ENCODE data around the gene OGFOD3. TPM values are rescaled to one million over a fixed set of nuclear protein-coding genes. Genes with fewer than 3 reads are reported as not detected.

OGFOD3 gene, protein sequence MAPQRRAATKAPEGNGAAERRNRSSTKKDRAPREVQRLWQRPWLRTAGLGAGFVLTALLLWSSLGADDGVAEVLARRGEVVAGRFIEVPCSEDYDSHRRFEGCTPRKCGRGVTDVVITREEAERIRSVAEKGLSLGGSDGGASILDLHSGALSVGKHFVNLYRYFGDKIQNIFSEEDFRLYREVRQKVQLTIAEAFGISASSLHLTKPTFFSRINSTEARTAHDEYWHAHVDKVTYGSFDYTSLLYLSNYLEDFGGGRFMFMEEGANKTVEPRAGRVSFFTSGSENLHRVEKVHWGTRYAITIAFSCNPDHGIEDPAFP
- total RNA-seq (2011; cell fraction: chromatin; rRNA removed; ENCODE audit: low replicate concordance), result 39.5 and 85.3 TPM in 2 replicates
- total RNA-seq (2011; cell fraction: nucleolus; rRNA removed), result 68.9 and 71.6 TPM in 2 replicates
- total RNA-seq (2011; cell fraction: nucleoplasm; rRNA removed), result 53.3 and 56.9 TPM in 2 replicates
- total RNA-seq (2014; rRNA removed) (34.7 and 44.7 TPM in 2 replicates), total RNA-seq (2014; rRNA removed; fragmentation: Illumina TruSeq; extraction: Trizol) (8.9 and 12.3 TPM in 2 replicates), total RNA-seq (2015; rRNA removed; fragmentation: Illumina TruSeq; extraction: Trizol) (18.0 and 18.9 TPM in 2 replicates), total RNA-seq (2021) (40.5 and 43.6 TPM in 2 replicates), polyA plus RNA-seq (2011; rRNA removed) (23.8 and 31.8 TPM in 2 replicates), polyA plus RNA-seq (2014; fragmentation: Illumina TruSeq; extraction: Trizol) (18.3 and 23.3 TPM in 2 replicates), polyA plus RNA-seq (2014; fragmentation: Nextera tagmentation; extraction: Ambion mirVana) (1 to 10 TPM in 1 of 2 experiments, under 1 TPM in 1; 0.69 to 1.8 TPM), polyA plus RNA-seq (2014; rRNA removed) (33.3 and 34.5 TPM in 2 replicates), polyA minus RNA-seq (2011; rRNA and poly(A)+ RNA removed) (15.2 and 19.6 TPM in 2 replicates), Bru-seq, nascent RNA (percentile 58 among the genes with signal in this experiment), BruChase-seq, experiment 1, labeled RNA remaining after a 2-hour chase (percentile 60 among the genes with signal in this experiment), BruChase-seq, experiment 2, labeled RNA remaining after a 6-hour chase (percentile 62 among the genes with signal in this experiment)
- 43.8 and 57.1 TPM in 2 replicates for polyA plus RNA-seq (2011; cell fraction: cytosol; rRNA removed)
- polyA plus RNA-seq (2011; cell fraction: nucleus; rRNA removed), result 27.5 and 35.1 TPM in 2 replicates
- 31.5 and 39.2 TPM in 2 replicates for polyA plus RNA-seq (2012)
- polyA minus RNA-seq (2011; cell fraction: cytosol; rRNA and poly(A)+ RNA removed), result 27.3 and 39.2 TPM in 2 replicates
- polyA minus RNA-seq (2011; cell fraction: nucleus; rRNA and poly(A)+ RNA removed), result 8.6 and 12.7 TPM in 2 replicates
- long read RNA-seq, experiment 1, full-length matches to known transcripts, result 64 of 133 reads
- long read RNA-seq, experiment 1, partial matches to known transcripts, result 17 of 133 reads
- long read RNA-seq, experiment 1, other reads (novel, unspliced or antisense), result 52 of 133 reads
- long read RNA-seq, experiment 2, full-length matches to known transcripts, result 23 of 46 reads
- long read RNA-seq, experiment 2, partial matches to known transcripts, result 1 of 46 reads
- long read RNA-seq, experiment 2, other reads (novel, unspliced or antisense), result 22 of 46 reads
- long read RNA-seq, experiment 3, full-length matches to known transcripts, result 22 of 40 reads
- long read RNA-seq, experiment 3, partial matches to known transcripts, result 1 of 40 reads
- long read RNA-seq, experiment 3, other reads (novel, unspliced or antisense), result 17 of 40 reads

DNA sequence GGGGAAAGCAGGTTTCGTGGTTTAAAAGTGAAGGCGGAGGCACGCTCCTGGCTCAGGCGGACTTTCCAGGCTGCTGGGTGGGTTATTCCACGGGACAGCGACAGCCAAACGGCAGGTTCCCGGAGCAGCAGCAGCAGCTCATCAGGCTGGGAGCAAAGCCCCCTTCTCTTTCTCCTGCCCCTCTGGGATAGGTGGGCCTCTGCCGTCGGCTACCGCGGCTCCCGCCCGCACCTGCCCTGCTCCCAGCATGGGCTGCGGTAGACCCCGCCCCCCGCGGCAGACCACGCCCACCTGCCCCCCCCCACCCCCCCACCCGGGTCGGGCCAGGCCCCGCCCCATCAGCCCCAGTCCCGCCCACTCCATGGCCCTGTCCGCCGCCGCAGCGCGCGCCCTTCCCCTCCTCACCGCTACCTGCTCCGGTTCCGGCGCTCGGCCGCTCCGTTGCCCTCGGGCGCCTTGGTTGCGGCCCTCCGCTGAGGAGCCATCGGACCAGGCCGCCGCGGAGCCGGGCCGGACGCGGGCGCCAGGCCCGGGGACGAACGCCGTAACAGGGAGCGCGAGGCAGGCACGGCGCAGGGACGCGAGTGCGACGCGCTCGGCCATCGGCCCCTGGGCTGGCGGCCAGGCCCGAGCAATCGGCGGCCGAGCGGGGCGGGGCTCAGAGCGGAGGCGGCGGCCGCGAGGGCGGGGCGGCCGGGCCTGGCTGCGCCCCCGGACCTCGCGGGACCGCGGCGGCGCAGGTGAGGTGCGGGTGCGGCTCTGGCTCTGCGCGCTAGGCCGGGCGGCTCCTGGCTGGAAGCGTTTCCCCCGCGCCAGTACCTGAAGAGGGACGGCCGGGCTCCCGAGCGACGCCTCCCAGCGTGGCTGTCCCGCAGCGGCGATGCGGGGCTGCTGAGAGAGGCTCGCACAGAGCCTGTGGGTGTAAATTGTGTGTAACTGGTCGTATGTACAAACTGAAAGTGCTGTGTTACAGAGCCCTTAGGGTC is at the start of gene OGFOD3, which contains the start of gene HEXD:
Gene OGFOD3 (minus strand): TSS at position 586 of the 986 bp plus-strand sequence. CDS start 101 bp downstream, at position 485.
Gene HEXD (plus strand): TSS at position 347 of the 986 bp plus-strand sequence. CDS start 1,453 bp downstream, outside the sequence.
- ChIA-PET CTCF (ENCODE audit: low intra/inter-chr PET ratio) (no interaction called here), POLR2A (interaction anchor here (0.6 to 1.1 kb wide), 4 partner anchors 30 to 538 kb away, joined by 4 read pairs; no protein-coding TSS in a partner anchor)
- no peak for FAIRE-seq
- peak within 1 kb of the TSS; percentile 83 to 96 for H3K9ac ChIP-seq (ENCODE audit: insufficient read depth in 1 of 2, low read depth in 2 of 2, low read length in 2 of 2)
- no peaks in the 10 kb centered on the region for H3K27me3 ChIP-seq (ENCODE audit: control insufficient read depth in 2 of 2, insufficient read depth in 2 of 2, low read length in 2 of 2)
- peaks cover 12% of the 10 kb centered on the region; the same call in 2 of the 3 replicates for H3K36me3 ChIP-seq (ENCODE audit: control insufficient read depth, insufficient read depth, low read length)
- peak; percentile 85 for ATAC-seq
- no peaks in the 10 kb centered on the region for H3K9me3 ChIP-seq (replicated peaks; ENCODE audit: control insufficient read depth, insufficient read depth, low read depth, low read length)
- under 1% methylated on average over 55 of the region's 108 CpGs for WGBS (ENCODE audit: insufficient coverage, low coverage, missing lambda C conversion rate)
- in situ Hi-C loops (cut with MboI) (no loop called here), intact Hi-C loops (cut with micrococcal nuclease) (loop anchor here (1.0 to 10.0 kb wide), 2 partner anchors 76 to 137 kb away; no protein-coding TSS in a partner anchor)
- H2AFZ ChIP-seq (ENCODE audit: low read depth, low read length), result peak within 1 kb of the TSS; percentile 100
- H3K79me2 ChIP-seq (ENCODE audit: control insufficient read depth, insufficient read depth, low read length), result peaks cover 25% of the 10 kb centered on the region
- H3K9me1 ChIP-seq (ENCODE audit: control insufficient read depth, insufficient read depth, low read length), result no peaks in the 10 kb centered on the region
- peak within 1 kb of the TSS; percentile 97 for H3K4me2 ChIP-seq (ENCODE audit: insufficient read depth, low read length)
- no TSS peak for BruUV-seq (replicated peaks)
- H4K20me1 ChIP-seq (replicated peaks; ENCODE audit: control insufficient read depth, insufficient read depth, low read length), result peaks cover 15% of the 10 kb centered on the region
- DNase-seq (ENCODE audit: extremely low read depth in 1 of 4, low spot score in 3 of 4), result peak; percentile 91 to 100 (median 100)
- peak within 1 kb of the TSS; percentile 92 for H3K27ac ChIP-seq (ENCODE audit: extremely low read depth, low read depth, low read length)
- H3K4me1 ChIP-seq (replicated peaks in 1 of 2; ENCODE audit: control insufficient read depth in 2 of 2, insufficient read depth in 2 of 2, low read length in 2 of 2), result peaks cover 8 to 19% of the 10 kb centered on the region in 2 experiments
- peak within 1 kb of the TSS; percentile 90 for H3K4me3 ChIP-seq
- TF ChIP-seq ZNF354B (CRISPR knock-in tag; IDR thresholded peaks at IDR 0.05), result no peak
- TF ChIP-seq RBM39 (optimal IDR thresholded peaks at IDR 0.05; ENCODE audit: low read depth, low read length), result no peak
- no peak for TF ChIP-seq DACH1 (IDR thresholded peaks at IDR 0.05; ENCODE audit: partially characterized antibody)
- 0 out of 2 replicates have a peak, but pooled peaks have one; percentile 26 for TF ChIP-seq MIER1 (IDR thresholded peaks at IDR 0.05; ENCODE audit: low read depth)
- TF ChIP-seq RFX1 (IDR thresholded peaks at IDR 0.05), result no peak
- TF ChIP-seq, protein P1, sequence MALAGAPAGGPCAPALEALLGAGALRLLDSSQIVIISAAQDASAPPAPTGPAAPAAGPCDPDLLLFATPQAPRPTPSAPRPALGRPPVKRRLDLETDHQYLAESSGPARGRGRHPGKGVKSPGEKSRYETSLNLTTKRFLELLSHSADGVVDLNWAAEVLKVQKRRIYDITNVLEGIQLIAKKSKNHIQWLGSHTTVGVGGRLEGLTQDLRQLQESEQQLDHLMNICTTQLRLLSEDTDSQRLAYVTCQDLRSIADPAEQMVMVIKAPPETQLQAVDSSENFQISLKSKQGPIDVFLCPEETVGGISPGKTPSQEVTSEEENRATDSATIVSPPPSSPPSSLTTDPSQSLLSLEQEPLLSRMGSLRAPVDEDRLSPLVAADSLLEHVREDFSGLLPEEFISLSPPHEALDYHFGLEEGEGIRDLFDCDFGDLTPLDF (CRISPR knock-in tag; IDR thresholded peaks at IDR 0.05), result peak; percentile 88; the same call in 1 of the 2 replicates
- no peak for TF ChIP-seq ZNF212 (CRISPR knock-in tag; IDR thresholded peaks at IDR 0.05)
- TF ChIP-seq ETS2 (tag; IDR thresholded peaks at IDR 0.05; ENCODE audit: borderline replicate concordance, poor library complexity, severe bottlenecking), result no peak
- TF ChIP-seq EGR1 (conservative IDR thresholded peaks at IDR 0.05), result 0 out of 2 replicates have a peak, but pooled peaks have one; percentile 3
- no peak for TF ChIP-seq HMG20A (CRISPR knock-in tag; conservative IDR thresholded peaks at IDR 0.05)
- TF ChIP-seq KHSRP (IDR thresholded peaks at IDR 0.05), result no peak
- TF ChIP-seq FOXK1 (CRISPR knock-in tag; IDR thresholded peaks at IDR 0.05; ENCODE audit: borderline replicate concordance), result no peak
- no peak for TF ChIP-seq OTX1 (CRISPR knock-in tag; IDR thresholded peaks at IDR 0.05)
